ENCODE results near the gene DBP. TPM values are rescaled to one million over a fixed set of nuclear protein-coding genes. Genes with fewer than 3 reads are reported as not detected.

The DBP gene
- total RNA-seq, 1 experiment from 2014 or later, result 12.0 TPM

- ATAC-seq (no peak), DNase-seq (ENCODE audit: low spot score) (no peak)
- peaks cover 43% of the 10 kb centered on the region for H3K4me1 Mint-ChIP-seq
- ChIA-PET CTCF (interaction anchor here (0.9 to 2.3 kb wide), 5 partner anchors 12 to 209 kb away, joined by 3 to 8 read pairs (median 4); partner anchors contain the start of gene CA11), POLR2A (interaction anchor here (0.7 to 1.1 kb wide), 4 partner anchors 10 to 19 kb away, joined by 3 to 8 read pairs (median 4); partner anchors contain the start of genes CA11, RPL18 and SPHK2)
- peak overlapping the region; percentile 44 for H3K4me3 Mint-ChIP-seq
- peaks cover 2% of the 10 kb centered on the region; the same call in 1 of the 2 replicates for H3K36me3 Mint-ChIP-seq
- H3K9me3 Mint-ChIP-seq, result no peaks in the 10 kb centered on the region
- TF ChIP-seq ZSCAN18 (CRISPR knock-in tag; IDR thresholded peaks at IDR 0.05) (no peak), GRHL2 (CRISPR knock-in tag; IDR thresholded peaks at IDR 0.05; ENCODE audit: insufficient replicate concordance, severe bottlenecking) (no peak), NR2C2 (CRISPR knock-in tag; IDR thresholded peaks at IDR 0.05) (no peak), ELF4 (CRISPR knock-in tag; IDR thresholded peaks at IDR 0.05; ENCODE audit: low read depth) (no peak), EMX1 (CRISPR knock-in tag; IDR thresholded peaks at IDR 0.05) (no peak), ZNF423 (CRISPR knock-in tag; IDR thresholded peaks at IDR 0.05) (no peak), SMAD3 (CRISPR knock-in tag; IDR thresholded peaks at IDR 0.05; ENCODE audit: borderline replicate concordance) (no peak), GABPB1 (CRISPR knock-in tag; IDR thresholded peaks at IDR 0.05) (no peak), RORB (CRISPR knock-in tag; IDR thresholded peaks at IDR 0.05) (no peak), ZNF425 (CRISPR knock-in tag; conservative IDR thresholded peaks at IDR 0.05) (no peak), ZNF317 (CRISPR knock-in tag; IDR thresholded peaks at IDR 0.05; ENCODE audit: borderline replicate concordance, low read depth) (no peak), NFYB (CRISPR knock-in tag; conservative IDR thresholded peaks at IDR 0.05; ENCODE audit: low read depth) (no peak), ATF1 (CRISPR knock-in tag; IDR thresholded peaks at IDR 0.05) (no peak), GTF2I (CRISPR knock-in tag; conservative IDR thresholded peaks at IDR 0.05) (no peak), FOXJ3 (CRISPR knock-in tag; IDR thresholded peaks at IDR 0.05; ENCODE audit: borderline replicate concordance) (no peak), USF1 (CRISPR knock-in tag; IDR thresholded peaks at IDR 0.05) (no peak), SMAD4 (CRISPR knock-in tag; IDR thresholded peaks at IDR 0.05) (no peak), ZNF671 (CRISPR knock-in tag; IDR thresholded peaks at IDR 0.05) (no peak)
- H3K27ac Mint-ChIP-seq, result peak overlapping the region; percentile 41
- peaks cover 8% of the 10 kb centered on the region for H3K27me3 Mint-ChIP-seq (ENCODE audit: low read depth)
Measured at GRCh38 chr19:48634036-48634342, 3.2 kb downstream of the DBP start.

GRCh38 chr19:48633148-48634035, 3.8 kb downstream of the DBP start:
- Mint-ChIP-seq H3K4me3 (peak overlapping the region; percentile 44; the same call in 1 of the 2 replicates), H3K27ac (no peak overlapping the region), H3K4me1 (peaks cover 38% of the 10 kb centered on the region), H3K36me3 (no peaks in the 10 kb centered on the region), H3K9me3 (no peaks in the 10 kb centered on the region), H3K27me3 (ENCODE audit: low read depth) (peaks cover 8% of the 10 kb centered on the region)
- POLR2A ChIA-PET, result interaction anchor here (0.7 to 1.1 kb wide), 4 partner anchors 9 to 18 kb away, joined by 3 to 8 read pairs (median 4); partner anchors contain the start of genes CA11, RPL18 and SPHK2
- DNase-seq (ENCODE audit: low spot score) (no peak), ATAC-seq (no peak)
- no peak for TF ChIP-seq TCF7 (CRISPR knock-in tag; IDR thresholded peaks at IDR 0.05; ENCODE audit: low read depth)
- no peak for TF ChIP-seq FOXP1 (CRISPR knock-in tag; IDR thresholded peaks at IDR 0.05; ENCODE audit: borderline replicate concordance)
- TF ChIP-seq SMAD4 (CRISPR knock-in tag; IDR thresholded peaks at IDR 0.05), result no peak
- no peak for TF ChIP-seq KAT7 (CRISPR knock-in tag; IDR thresholded peaks at IDR 0.05; ENCODE audit: borderline replicate concordance)
- TF ChIP-seq CREB1 (CRISPR knock-in tag; IDR thresholded peaks at IDR 0.05), result no peak
- TF ChIP-seq TEAD1 (CRISPR knock-in tag; IDR thresholded peaks at IDR 0.05), result no peak
- TF ChIP-seq AR (CRISPR knock-in tag; IDR thresholded peaks at IDR 0.05), result no peak
- no peak for TF ChIP-seq NFATC4 (CRISPR knock-in tag; IDR thresholded peaks at IDR 0.05)
- no peak for TF ChIP-seq ZNF317 (CRISPR knock-in tag; IDR thresholded peaks at IDR 0.05; ENCODE audit: borderline replicate concordance, low read depth)
- no peak for TF ChIP-seq ERG (CRISPR knock-in tag; IDR thresholded peaks at IDR 0.05)
- no peak for TF ChIP-seq ETV6 (CRISPR knock-in tag; IDR thresholded peaks at IDR 0.05)
- no peak for TF ChIP-seq RELA (CRISPR knock-in tag; IDR thresholded peaks at IDR 0.05; ENCODE audit: borderline replicate concordance)
- CTCF ChIA-PET, result interaction anchor here (0.9 to 2.3 kb wide), 5 partner anchors 12 to 209 kb away, joined by 3 to 8 read pairs (median 4); partner anchors contain the start of gene CA11

Measured in WTC11 (cell line).